Measurements from ENCODE around the gene POLR3B.

GRCh38 chr12:106416273-106416672, 58.7 kb downstream of the POLR3B start:
- TF ChIP-seq, protein P1, sequence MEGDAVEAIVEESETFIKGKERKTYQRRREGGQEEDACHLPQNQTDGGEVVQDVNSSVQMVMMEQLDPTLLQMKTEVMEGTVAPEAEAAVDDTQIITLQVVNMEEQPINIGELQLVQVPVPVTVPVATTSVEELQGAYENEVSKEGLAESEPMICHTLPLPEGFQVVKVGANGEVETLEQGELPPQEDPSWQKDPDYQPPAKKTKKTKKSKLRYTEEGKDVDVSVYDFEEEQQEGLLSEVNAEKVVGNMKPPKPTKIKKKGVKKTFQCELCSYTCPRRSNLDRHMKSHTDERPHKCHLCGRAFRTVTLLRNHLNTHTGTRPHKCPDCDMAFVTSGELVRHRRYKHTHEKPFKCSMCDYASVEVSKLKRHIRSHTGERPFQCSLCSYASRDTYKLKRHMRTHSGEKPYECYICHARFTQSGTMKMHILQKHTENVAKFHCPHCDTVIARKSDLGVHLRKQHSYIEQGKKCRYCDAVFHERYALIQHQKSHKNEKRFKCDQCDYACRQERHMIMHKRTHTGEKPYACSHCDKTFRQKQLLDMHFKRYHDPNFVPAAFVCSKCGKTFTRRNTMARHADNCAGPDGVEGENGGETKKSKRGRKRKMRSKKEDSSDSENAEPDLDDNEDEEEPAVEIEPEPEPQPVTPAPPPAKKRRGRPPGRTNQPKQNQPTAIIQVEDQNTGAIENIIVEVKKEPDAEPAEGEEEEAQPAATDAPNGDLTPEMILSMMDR (IDR thresholded peaks at IDR 0.05), result no peak
- TF ChIP-seq POLR2AphosphoS5 (IDR thresholded peaks at IDR 0.05) (no peak), EP300 (IDR thresholded peaks at IDR 0.05) (no peak), POLR2A (IDR thresholded peaks at IDR 0.05) (no peak)
